Coronary artery (tissue), 2 donors: ENCODE data around the gene L3MBTL3.

Source experiments
- DNase-seq: peaks from one replicate; pipeline ENCODE4 v3.0.0-alpha.2; 2017; ENCODE audit warnings: low spot score
- H3K27ac ChIP-seq, 2 donors: fragments of 200-600 bp; sonication (generic); one replicate each; pipeline ENCODE4 v1.5.1; 2016 to 2019
- H3K4me3 ChIP-seq: fragments of 200-600 bp; sonication (generic); 2 replicates; pipeline ENCODE4 v1.5.1; 2016; ENCODE audit warnings: mild to moderate bottlenecking, moderate library complexity
- TF ChIP-seq, protein P1 (sequence below): fragments of 200-600 bp; sonication (generic); IDR thresholded peaks from one replicate; pipeline ENCODE4 v1.5.1; 2019; ENCODE audit warnings: antibody characterized with exemption

L3MBTL3 gene

DNA sequence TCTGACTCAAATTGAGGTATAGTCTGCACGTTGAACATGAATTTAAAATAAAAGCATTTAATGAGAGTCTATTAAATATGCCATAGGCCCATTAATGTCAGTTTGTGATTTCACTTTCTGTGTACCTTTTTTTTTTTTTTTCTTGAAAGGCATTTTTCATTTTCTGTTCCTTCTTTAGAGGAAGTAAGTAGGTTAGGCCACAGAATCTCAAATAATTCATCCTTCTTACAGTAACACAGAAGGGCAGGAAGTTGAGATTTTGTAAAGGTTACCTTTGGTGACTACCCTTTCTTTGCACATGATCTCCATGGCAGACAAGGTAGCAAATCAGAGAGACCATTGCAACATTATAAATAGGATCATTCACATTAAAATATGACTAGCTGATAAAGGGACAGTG, 9.6 kb downstream of the L3MBTL3 start:
- TF ChIP-seq, protein P1, sequence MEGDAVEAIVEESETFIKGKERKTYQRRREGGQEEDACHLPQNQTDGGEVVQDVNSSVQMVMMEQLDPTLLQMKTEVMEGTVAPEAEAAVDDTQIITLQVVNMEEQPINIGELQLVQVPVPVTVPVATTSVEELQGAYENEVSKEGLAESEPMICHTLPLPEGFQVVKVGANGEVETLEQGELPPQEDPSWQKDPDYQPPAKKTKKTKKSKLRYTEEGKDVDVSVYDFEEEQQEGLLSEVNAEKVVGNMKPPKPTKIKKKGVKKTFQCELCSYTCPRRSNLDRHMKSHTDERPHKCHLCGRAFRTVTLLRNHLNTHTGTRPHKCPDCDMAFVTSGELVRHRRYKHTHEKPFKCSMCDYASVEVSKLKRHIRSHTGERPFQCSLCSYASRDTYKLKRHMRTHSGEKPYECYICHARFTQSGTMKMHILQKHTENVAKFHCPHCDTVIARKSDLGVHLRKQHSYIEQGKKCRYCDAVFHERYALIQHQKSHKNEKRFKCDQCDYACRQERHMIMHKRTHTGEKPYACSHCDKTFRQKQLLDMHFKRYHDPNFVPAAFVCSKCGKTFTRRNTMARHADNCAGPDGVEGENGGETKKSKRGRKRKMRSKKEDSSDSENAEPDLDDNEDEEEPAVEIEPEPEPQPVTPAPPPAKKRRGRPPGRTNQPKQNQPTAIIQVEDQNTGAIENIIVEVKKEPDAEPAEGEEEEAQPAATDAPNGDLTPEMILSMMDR: no peak
- DNase-seq: no peak
- Histone ChIP-seq H3K27ac (no peak overlapping the region), H3K4me3 (no peak overlapping the region)

DNA sequence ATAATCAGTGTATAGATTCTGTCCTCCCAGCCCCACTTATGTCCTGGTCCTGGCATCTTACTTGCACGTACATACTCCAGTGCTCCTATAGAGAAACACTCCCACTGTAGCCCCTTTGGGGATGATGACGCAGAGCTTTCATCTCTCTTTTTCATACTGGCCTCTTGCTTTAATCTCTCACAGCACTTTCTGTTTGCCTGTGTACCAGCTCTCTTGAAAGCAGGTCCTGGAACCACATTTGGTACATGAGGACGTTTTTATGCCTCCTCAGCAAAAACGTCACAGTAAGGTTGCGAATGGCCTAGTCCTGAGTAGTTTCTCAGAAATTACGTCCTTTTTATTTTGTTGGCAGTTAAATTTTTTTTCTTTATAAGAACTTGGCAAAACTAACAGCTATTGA, 10.8 kb downstream of the L3MBTL3 start:
- TF ChIP-seq, protein P1: no peak
- Histone ChIP-seq H3K27ac (no peak overlapping the region), H3K4me3 (no peak overlapping the region)
- DNase-seq: no peak

DNA sequence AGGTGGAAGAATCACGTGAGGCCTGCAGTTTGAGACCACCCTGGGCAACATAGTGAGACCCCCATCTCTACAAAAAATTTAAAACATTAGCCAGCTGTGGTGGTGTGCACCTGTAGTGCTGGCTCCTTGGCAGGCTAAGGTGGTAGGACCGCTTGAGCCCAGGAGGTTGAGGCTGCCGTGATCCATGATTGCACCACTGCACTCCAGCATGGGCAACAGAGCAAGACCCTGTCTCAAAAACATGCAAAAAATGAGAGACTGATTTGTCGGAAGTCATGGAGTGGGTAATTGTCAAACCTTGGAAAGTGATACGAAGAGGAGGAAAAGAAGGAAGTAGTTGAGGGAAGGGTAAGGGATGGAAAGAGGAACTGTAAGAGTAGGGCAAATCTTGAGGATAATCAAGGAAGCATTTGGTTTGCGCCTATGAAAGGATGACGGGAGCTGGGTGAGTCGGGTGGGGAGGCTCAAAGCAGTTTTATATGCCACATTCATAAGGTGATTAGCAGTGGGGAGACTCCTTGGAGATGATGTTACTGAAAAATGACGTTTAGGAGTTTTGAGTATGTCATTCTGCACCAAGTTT, 14.5 kb downstream of the L3MBTL3 start:
- TF ChIP-seq, protein P1: no peak
- DNase-seq: no peak
- Histone ChIP-seq H3K4me3 (no peak overlapping the region), H3K27ac (no peak overlapping the region)

- H3K27ac ChIP-seq: no peak overlapping the region
- H3K4me3 ChIP-seq: no peak overlapping the region
- DNase-seq: no peak
- TF ChIP-seq, protein P1: no peak
These were observed 15.6 kb downstream of the L3MBTL3 start for GRCh38 chr6:130033949-130034348.

GRCh38 chr6:130034378-130035146, 16.2 kb downstream of the L3MBTL3 start:
- Histone ChIP-seq H3K27ac (no peak overlapping the region), H3K4me3 (no peak overlapping the region)
- no peak for DNase-seq
- TF ChIP-seq, protein P1: no peak

- Histone ChIP-seq H3K27ac (no peak overlapping the region), H3K4me3 (no peak overlapping the region)
- no peak for DNase-seq
- TF ChIP-seq, protein P1: no peak
These were observed 16.8 kb downstream of the L3MBTL3 start for GRCh38 chr6:130035211-130035610.
